ENCODE results near the gene RRP1.

Gene RRP1

GRCh38 chr21:43826623-43826974, 37.2 kb downstream of the RRP1 start:
- no peaks in the 10 kb centered on the region for H3K9me2 ChIP-seq (replicated peaks; ENCODE audit: insufficient read depth, low read length)
- TF ChIP-seq CTCF (IDR thresholded peaks at IDR 0.05; ENCODE audit: insufficient read depth, low read length, poor library complexity, severe bottlenecking) (no peak), EZH2phosphoT487 (conservative IDR thresholded peaks at IDR 0.05; ENCODE audit: low read length) (no peak)
- H3K4me2 ChIP-seq (ENCODE audit: low read depth, low read length, poor library complexity, severe bottlenecking), result no peak overlapping the region
- H2AFZ ChIP-seq (ENCODE audit: low read depth, low read length, severe bottlenecking), result no peak overlapping the region
- no peaks in the 10 kb centered on the region for H4K20me1 ChIP-seq (ENCODE audit: low read depth, low read length)
- no peaks in the 10 kb centered on the region for H3F3A ChIP-seq (ENCODE audit: insufficient read depth)
- no peak overlapping the region for H3K9ac ChIP-seq (ENCODE audit: low read length)
- no peak overlapping the region for H3K27ac ChIP-seq (ENCODE audit: low read depth, low read length)
- H3K27me3 ChIP-seq (ENCODE audit: low read length), result no peaks in the 10 kb centered on the region
- no peaks in the 10 kb centered on the region for H3K36me3 ChIP-seq (ENCODE audit: low read length)
- no peaks in the 10 kb centered on the region for H3K79me2 ChIP-seq (ENCODE audit: insufficient read depth, low read length)
- no peak overlapping the region for H3K4me3 ChIP-seq (ENCODE audit: insufficient read depth, low read length, poor library complexity, severe bottlenecking)
- H3K9me3 ChIP-seq (ENCODE audit: insufficient read depth, low read length), result no peaks in the 10 kb centered on the region

- no peak overlapping the region for H2AFZ ChIP-seq (ENCODE audit: low read depth, low read length, severe bottlenecking)
- no peaks in the 10 kb centered on the region for H3F3A ChIP-seq (ENCODE audit: insufficient read depth)
- H3K79me2 ChIP-seq (ENCODE audit: insufficient read depth, low read length), result no peaks in the 10 kb centered on the region
- no peak overlapping the region for H3K4me2 ChIP-seq (ENCODE audit: low read depth, low read length, poor library complexity, severe bottlenecking)
- no peaks in the 10 kb centered on the region for H3K9me2 ChIP-seq (replicated peaks; ENCODE audit: insufficient read depth, low read length)
- TF ChIP-seq CTCF (IDR thresholded peaks at IDR 0.05; ENCODE audit: insufficient read depth, low read length, poor library complexity, severe bottlenecking) (no peak), EZH2phosphoT487 (conservative IDR thresholded peaks at IDR 0.05; ENCODE audit: low read length) (no peak)
- H3K9me3 ChIP-seq (ENCODE audit: insufficient read depth, low read length), result no peaks in the 10 kb centered on the region
- H4K20me1 ChIP-seq (ENCODE audit: low read depth, low read length), result no peaks in the 10 kb centered on the region
- no peaks in the 10 kb centered on the region for H3K36me3 ChIP-seq (ENCODE audit: low read length)
- H3K27me3 ChIP-seq (ENCODE audit: low read length), result no peaks in the 10 kb centered on the region
- no peak overlapping the region for H3K9ac ChIP-seq (ENCODE audit: low read length)
- no peak overlapping the region for H3K27ac ChIP-seq (ENCODE audit: low read depth, low read length)
- H3K4me3 ChIP-seq (ENCODE audit: insufficient read depth, low read length, poor library complexity, severe bottlenecking), result no peak overlapping the region
Observed at GRCh38 chr21:43827015-43827611, 37.7 kb downstream of the RRP1 start.

GRCh38 chr21:43829161-43829560, 39.8 kb downstream of the RRP1 start:
- H3K36me3 ChIP-seq (ENCODE audit: low read length), result no peaks in the 10 kb centered on the region
- no peaks in the 10 kb centered on the region for H3K9me2 ChIP-seq (replicated peaks; ENCODE audit: insufficient read depth, low read length)
- no peak overlapping the region for H3K4me2 ChIP-seq (ENCODE audit: low read depth, low read length, poor library complexity, severe bottlenecking)
- H3K9ac ChIP-seq (ENCODE audit: low read length), result no peak overlapping the region
- H3K4me3 ChIP-seq (ENCODE audit: insufficient read depth, low read length, poor library complexity, severe bottlenecking), result no peak overlapping the region
- H4K20me1 ChIP-seq (ENCODE audit: low read depth, low read length), result no peaks in the 10 kb centered on the region
- TF ChIP-seq EZH2phosphoT487 (conservative IDR thresholded peaks at IDR 0.05; ENCODE audit: low read length) (no peak), CTCF (IDR thresholded peaks at IDR 0.05; ENCODE audit: insufficient read depth, low read length, poor library complexity, severe bottlenecking) (no peak)
- no peaks in the 10 kb centered on the region for H3K79me2 ChIP-seq (ENCODE audit: insufficient read depth, low read length)
- no peak overlapping the region for H3K27ac ChIP-seq (ENCODE audit: low read depth, low read length)
- no peaks in the 10 kb centered on the region for H3K27me3 ChIP-seq (ENCODE audit: low read length)
- no peaks in the 10 kb centered on the region for H3K9me3 ChIP-seq (ENCODE audit: insufficient read depth, low read length)
- no peaks in the 10 kb centered on the region for H3F3A ChIP-seq (ENCODE audit: insufficient read depth)
- no peak overlapping the region for H2AFZ ChIP-seq (ENCODE audit: low read depth, low read length, severe bottlenecking)
